Urinary bladder (tissue), 4 donors: ENCODE results near the gene HMCN2. TPM values are rescaled to one million over a fixed set of nuclear protein-coding genes. Genes with fewer than 3 reads are reported as not detected.

ENCODE experiments used
- DNase-seq: peaks from one replicate; pipeline ENCODE4 v3.0.0-alpha.2; 2015; ENCODE audit errors: extremely low spot score
- H3K27ac ChIP-seq: one replicate; pipeline ENCODE4 v1.5.1; 2013; ENCODE audit warnings: low read depth, mild to moderate bottlenecking, moderate library complexity
- H3K36me3 ChIP-seq: one replicate; pipeline ENCODE4 v1.6.1; 2013; ENCODE audit warnings: mild to moderate bottlenecking, moderate library complexity; ENCODE audit not compliant: insufficient read depth
- H3K4me1 ChIP-seq: one replicate; pipeline ENCODE4 v1.6.1; 2013; ENCODE audit warnings: mild to moderate bottlenecking, moderate library complexity; ENCODE audit not compliant: insufficient read depth
- H3K4me3 ChIP-seq: one replicate; pipeline ENCODE4 v1.5.1; 2013; ENCODE audit warnings: low read depth, low read length
- WGBS: extraction: QIAGEN DNeasy Blood & Tissue Kit; methylation state at CpG from one replicate; pipeline ENCODE4 v1.1.7; 2013; 5-methylcytosine and 5-hydroxymethylcytosine counted together
- polyA plus RNA-seq: library from polyadenylated mRNA; stranded (reverse); fragments of 200-250 nt; gene quantifications from one replicate; pipeline ENCODE4 v1.2.3, GENCODE V29; 2013
- total RNA-seq: library from RNA; depleted of rRNA; stranded (reverse); fragments of >200 nt; gene quantifications from one replicate; pipeline ENCODE4 v1.2.3, GENCODE V29; 2014
- donor health status: healthy with polysubstance abuse.
- donor health status: healthy.

The HMCN2 gene, protein sequence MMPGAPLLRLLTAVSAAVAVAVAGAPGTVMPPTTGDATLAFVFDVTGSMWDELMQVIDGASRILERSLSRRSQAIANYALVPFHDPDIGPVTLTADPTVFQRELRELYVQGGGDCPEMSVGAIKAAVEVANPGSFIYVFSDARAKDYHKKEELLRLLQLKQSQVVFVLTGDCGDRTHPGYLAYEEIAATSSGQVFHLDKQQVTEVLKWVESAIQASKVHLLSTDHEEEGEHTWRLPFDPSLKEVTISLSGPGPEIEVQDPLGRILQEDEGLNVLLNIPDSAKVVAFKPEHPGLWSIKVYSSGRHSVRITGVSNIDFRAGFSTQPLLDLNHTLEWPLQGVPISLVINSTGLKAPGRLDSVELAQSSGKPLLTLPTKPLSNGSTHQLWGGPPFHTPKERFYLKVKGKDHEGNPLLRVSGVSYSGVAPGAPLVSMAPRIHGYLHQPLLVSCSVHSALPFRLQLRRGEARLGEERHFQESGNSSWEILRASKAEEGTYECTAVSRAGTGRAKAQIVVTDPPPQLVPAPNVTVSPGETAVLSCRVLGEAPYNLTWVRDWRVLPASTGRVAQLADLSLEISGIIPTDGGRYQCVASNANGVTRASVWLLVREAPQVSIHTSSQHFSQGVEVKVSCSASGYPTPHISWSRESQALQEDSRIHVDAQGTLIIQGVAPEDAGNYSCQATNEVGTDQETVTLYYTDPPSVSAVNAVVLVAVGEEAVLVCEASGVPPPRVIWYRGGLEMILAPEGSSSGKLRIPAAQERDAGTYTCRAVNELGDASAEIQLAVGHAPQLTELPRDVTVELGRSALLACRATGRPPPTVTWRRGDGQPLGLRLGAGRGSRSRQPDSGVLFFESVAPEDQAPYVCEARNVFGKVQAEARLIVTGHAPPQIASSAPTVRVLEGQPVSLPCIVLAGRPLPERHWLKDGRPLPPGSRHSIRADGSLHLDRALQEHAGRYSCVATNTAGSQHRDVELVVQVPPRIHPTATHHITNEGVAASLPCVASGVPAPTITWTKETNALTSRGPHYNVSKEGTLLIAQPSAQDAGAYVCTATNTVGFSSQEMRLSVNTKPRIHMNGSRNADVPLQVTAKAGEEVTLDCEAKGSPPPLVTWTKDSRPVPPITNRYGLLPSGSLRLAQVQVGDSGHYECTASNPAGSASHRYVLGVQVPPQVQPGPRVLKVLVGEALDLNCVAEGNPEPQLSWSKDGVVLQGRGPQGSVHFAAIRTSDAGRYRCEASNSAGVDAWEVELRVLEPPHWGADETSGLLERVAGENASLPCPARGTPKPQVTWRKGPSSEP (N-terminal part only)
- total RNA-seq (15.9 TPM), polyA plus RNA-seq (14.6 TPM)

DNA sequence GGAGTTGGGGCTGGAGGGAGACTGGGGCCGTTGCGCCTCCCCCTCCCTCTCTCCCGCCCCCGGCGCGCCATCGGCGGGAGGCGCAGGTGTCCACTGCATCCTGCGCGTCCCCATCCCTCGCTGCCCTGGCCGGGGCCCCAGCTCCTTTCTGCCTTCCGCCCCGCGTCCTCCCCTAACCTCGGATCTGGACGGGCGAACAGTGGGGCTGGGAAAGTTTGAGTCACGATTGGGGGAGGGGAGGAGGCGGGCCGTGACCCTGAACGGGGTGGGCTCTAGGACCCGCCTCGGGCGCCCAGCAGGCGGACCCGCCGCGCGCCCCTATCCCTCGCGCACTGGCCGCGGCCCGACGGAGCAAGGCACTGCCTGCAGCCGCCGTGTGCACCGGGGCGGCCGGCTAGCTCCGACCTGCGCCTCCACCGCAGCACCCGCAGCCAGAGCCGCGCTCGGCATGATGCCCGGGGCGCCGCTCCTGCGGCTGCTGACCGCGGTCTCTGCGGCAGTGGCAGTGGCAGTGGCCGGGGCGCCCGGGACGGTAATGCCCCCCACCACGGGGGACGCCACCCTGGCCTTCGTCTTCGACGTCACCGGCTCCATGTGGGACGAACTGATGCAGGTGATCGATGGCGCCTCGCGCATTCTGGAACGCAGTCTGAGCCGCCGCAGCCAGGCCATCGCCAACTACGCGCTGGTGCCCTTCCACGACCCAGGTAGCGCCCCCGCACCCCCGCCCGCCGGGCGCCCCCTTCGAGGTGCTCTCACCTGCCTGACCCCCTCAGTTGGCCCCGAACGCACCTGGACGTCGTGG is at the start of gene HMCN2:
TSS of gene HMCN2 (plus strand) at position 330 of the 805 bp plus-strand sequence. CDS start at position 449, 119 bp downstream.
- no peaks in the 10 kb centered on the region for H3K36me3 ChIP-seq
- under 1% methylated on average over 89 of the region's 89 CpGs for WGBS
- H3K4me1 ChIP-seq: no peaks in the 10 kb centered on the region
- no peak within 1 kb of the TSS for H3K27ac ChIP-seq
- no peak for DNase-seq
- H3K4me3 ChIP-seq: peak within 1 kb of the TSS; percentile 7

DNA sequence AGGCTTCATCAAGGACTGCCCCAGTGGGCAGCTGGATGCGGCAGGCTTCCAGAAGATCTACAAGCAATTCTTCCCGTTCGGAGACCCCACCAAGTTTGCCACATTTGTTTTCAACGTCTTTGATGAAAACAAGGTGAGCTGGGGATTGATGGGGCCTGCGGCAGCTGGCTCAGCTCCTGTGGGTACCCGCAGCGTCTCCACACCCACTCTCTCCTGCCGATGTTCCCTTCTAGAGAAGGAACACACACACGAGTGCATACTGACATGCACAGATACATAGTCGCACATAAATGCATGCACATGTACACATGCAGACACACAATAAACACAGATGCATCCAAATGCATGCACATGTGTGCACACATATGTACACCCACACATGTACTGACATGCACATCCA is 47.7 kb upstream of the HMCN2 start:
- no peaks in the 10 kb centered on the region for H3K36me3 ChIP-seq
- no peaks in the 10 kb centered on the region for H3K4me1 ChIP-seq
- 86% methylated on average over 10 of the region's 10 CpGs for WGBS
- no peak for DNase-seq
- H3K27ac ChIP-seq: no peak overlapping the region
- no peak overlapping the region for H3K4me3 ChIP-seq

DNA sequence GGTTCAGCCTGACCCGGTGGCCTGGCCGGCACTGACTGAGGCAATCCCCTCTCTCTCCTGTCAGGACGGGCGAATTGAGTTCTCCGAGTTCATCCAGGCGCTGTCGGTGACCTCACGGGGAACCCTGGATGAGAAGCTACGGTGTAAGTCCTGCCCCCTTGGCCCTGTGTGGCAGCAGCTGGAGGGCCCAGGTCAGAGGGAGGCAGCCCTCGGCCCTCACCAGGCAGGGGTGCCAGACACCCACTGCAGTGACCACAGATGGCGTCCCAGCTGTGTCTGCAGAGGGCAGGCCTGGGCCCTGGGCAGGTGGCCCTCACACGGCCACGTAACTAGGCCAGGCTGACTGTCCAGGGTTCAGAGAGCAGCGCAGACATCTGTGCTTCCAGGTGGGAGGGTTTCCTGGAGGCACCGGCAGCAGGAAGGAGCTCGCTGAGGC is 45.9 kb upstream of the HMCN2 start:
- Histone ChIP-seq H3K4me3 (no peak overlapping the region), H3K36me3 (no peaks in the 10 kb centered on the region), H3K4me1 (no peaks in the 10 kb centered on the region), H3K27ac (no peak overlapping the region)
- no peak for DNase-seq
- WGBS: 69% methylated on average over 16 of the region's 16 CpGs

DNA sequence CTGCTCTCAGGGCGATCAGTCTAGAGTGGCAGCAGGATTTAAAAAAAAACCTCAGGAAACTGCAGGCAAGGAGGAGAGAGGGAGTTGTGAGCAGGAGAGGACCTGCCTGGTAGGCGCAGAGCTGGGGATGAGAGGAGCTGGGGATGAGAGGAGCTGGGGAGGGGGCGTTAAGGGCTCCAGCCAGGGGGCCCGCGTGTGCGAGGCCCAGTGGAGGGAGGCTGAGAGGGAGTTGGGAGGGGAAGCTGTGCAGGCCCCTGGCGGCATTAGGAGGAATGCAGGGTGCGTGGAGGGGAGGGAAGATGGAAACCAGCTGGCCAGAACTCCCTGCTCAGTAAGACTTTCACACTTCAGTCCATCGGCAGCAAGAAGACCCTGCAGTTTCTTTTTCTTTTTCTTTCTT is 45.2 kb upstream of the HMCN2 start:
- H3K36me3 ChIP-seq: no peaks in the 10 kb centered on the region
- peak; percentile 80 for DNase-seq
- H3K4me1 ChIP-seq: no peaks in the 10 kb centered on the region
- no peak overlapping the region for H3K27ac ChIP-seq
- no peak overlapping the region for H3K4me3 ChIP-seq
- 16% methylated on average over 9 of the region's 9 CpGs for WGBS

DNA sequence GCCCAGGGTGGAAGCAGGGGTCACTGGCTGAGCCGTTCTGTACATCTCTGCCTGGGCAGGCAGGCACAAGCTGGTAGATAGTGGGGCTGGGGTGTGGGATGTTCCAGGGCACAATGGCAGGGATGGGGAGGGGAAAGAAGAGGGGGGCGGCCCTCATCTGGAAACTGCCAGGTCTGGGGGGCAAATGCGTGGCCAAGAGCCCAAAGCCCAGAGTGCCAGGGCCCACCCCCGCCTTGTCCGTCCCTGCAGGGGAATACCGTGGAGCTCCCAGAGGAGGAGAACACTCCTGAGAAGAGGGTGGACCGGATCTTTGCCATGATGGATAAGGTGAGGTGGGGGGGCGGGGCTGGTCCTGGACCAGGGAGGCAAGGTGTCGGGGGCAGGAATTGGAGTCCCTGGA is 42.7 kb upstream of the HMCN2 start:
- Histone ChIP-seq H3K27ac (no peak overlapping the region), H3K36me3 (peaks cover 4% of the 10 kb centered on the region)
- 95% methylated on average over 9 of the region's 9 CpGs for WGBS

DNA sequence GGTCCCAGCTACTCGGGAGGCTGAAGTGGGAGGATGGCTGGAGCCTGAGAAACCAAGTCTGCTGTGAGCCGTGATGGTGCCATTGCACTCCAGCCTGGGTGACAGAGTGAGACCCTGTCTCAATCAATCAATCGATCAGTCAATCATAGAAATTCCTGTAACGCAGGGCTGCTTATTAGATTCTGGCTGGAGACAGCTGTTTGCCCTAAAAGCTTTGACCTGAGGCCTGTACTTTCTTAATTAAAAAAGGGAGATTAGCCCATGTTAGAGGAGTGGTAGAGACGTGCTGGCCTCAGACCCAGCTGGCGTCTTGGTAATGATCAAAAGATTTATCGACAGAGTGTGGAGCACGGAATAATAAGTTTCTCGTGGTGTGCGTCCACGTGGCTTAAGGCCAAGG is 40.5 kb upstream of the HMCN2 start:
- no peak overlapping the region for H3K27ac ChIP-seq
- no peak for DNase-seq
- no peak overlapping the region for H3K4me3 ChIP-seq
- peaks cover 4% of the 10 kb centered on the region for H3K36me3 ChIP-seq
- H3K4me1 ChIP-seq: no peaks in the 10 kb centered on the region
- 94% methylated on average over 11 of the region's 11 CpGs for WGBS

More for the DNA sequence above, 42.7 kb upstream of the HMCN2 start:
- no peak for DNase-seq
- Histone ChIP-seq H3K4me1 (no peaks in the 10 kb centered on the region), H3K4me3 (no peak overlapping the region)

DNA sequence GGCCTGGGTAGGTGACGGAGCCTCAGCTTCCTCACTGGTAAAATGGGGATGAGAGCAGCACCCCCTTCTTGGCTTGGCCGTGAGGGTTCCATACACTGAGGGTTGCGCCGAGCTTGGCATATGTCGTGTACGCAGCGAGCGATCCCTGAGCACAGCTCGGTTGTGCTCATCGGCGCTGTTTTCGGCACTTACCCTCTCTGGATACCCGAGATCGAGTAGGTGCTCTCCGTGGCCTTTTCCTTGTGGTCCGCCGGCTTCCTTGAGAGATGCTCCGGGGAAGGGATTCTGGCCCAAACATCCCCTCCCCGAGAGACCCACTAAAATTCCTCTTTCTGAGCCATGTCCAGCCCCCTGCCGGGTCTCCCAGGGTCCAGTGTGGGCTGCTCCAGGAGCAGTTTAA is 40.0 kb upstream of the HMCN2 start:
- Histone ChIP-seq H3K36me3 (peaks cover 4% of the 10 kb centered on the region), H3K4me1 (no peaks in the 10 kb centered on the region), H3K4me3 (no peak overlapping the region), H3K27ac (no peak overlapping the region)
- 97% methylated on average over 20 of the region's 20 CpGs for WGBS
- no peak for DNase-seq

DNA sequence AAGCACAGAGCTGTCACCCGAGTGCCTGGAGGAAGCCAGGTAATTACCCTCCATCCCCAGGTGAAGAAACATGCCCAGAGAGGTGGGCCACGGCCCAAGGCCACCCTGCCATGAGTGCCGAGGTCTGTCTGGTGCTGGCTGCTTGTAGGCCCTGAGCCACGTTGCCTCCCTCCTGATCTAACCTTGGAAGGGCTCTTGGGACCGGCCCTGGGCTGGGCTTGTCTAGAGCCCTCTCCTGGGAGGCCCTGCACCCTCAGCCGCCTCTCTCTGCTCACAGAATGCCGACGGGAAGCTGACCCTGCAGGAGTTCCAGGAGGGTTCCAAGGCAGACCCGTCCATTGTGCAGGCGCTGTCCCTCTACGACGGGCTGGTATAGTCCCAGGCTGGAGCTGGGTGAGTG is 39.4 kb upstream of the HMCN2 start:
- H3K36me3 ChIP-seq: peaks cover 4% of the 10 kb centered on the region
- 95% methylated on average over 12 of the region's 12 CpGs for WGBS
- H3K4me3 ChIP-seq: no peak overlapping the region
- H3K4me1 ChIP-seq: no peaks in the 10 kb centered on the region
- no peak for DNase-seq
- H3K27ac ChIP-seq: no peak overlapping the region

DNA sequence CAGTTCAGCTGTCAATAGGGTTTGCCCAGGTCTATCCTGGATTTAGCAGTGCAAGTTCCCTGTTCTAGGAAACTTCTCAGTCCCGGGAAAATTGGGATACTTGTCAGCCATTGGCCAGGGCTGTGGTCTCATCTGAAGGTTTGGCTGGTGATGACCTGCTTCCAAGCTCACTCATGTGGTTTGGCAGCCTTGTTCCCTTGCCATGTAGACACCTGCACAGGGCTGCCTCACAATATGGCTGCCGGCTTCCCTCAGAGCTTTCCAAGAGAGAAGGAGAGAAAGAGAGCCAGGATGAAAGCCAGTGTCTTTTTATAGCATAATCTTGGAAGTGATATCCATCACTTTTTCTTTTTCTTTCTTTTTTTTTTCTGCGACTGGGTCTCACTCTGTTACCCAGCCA is 37.7 kb upstream of the HMCN2 start:
- Histone ChIP-seq H3K4me1 (no peaks in the 10 kb centered on the region), H3K36me3 (peaks cover 4% of the 10 kb centered on the region), H3K4me3 (no peak overlapping the region), H3K27ac (no peak overlapping the region)
- 96% methylated on average over 3 of the region's 3 CpGs for WGBS
- DNase-seq: no peak

DNA sequence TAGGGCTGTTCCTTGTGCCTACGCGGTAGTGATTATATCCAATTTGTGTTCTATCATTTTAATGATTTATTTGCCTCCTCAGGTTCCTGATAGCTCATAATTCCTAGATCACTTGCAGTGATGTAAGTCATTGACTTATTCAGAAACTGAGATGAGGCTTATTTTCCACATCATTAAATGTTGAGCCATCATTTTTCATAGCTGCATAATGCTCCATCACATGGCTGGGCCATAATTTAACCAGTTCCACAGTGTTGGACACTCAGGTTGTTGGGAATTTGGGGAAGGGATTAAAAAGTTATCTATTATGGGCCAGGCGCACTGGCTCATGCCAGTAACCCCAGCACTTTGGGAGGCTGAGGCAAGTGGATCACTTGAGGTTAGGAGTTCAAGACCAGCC is 35.8 kb upstream of the HMCN2 start:
- 81% methylated on average over 3 of the region's 3 CpGs for WGBS
- no peaks in the 10 kb centered on the region for H3K4me1 ChIP-seq
- H3K4me3 ChIP-seq: no peak overlapping the region
- H3K27ac ChIP-seq: no peak overlapping the region
- peaks cover 5% of the 10 kb centered on the region for H3K36me3 ChIP-seq
- DNase-seq: no peak

DNA sequence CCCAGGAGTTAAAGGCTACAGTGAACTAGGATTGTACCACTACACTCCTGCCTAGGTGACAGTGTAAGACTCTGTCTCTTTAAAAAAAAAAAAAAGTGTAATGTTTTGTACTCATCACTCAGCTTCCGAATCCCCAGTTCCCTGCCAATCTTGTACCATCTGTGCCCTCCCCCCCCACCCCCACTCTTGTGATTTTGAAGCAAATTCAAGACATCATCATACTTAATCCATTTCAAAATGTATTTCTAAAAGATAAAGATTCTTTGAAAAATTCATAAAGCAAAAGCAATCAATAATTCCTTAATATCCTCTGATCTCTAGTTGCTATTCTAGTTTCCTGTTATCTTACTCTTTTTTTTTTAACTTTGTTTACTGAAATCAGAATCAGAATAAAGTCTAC is 34.9 kb upstream of the HMCN2 start:
- Histone ChIP-seq H3K27ac (no peak overlapping the region), H3K4me3 (no peak overlapping the region), H3K4me1 (no peaks in the 10 kb centered on the region), H3K36me3 (peaks cover 5% of the 10 kb centered on the region)
- DNase-seq: no peak
- WGBS: 60% methylated on average over 1 of the region's 1 CpG

DNA sequence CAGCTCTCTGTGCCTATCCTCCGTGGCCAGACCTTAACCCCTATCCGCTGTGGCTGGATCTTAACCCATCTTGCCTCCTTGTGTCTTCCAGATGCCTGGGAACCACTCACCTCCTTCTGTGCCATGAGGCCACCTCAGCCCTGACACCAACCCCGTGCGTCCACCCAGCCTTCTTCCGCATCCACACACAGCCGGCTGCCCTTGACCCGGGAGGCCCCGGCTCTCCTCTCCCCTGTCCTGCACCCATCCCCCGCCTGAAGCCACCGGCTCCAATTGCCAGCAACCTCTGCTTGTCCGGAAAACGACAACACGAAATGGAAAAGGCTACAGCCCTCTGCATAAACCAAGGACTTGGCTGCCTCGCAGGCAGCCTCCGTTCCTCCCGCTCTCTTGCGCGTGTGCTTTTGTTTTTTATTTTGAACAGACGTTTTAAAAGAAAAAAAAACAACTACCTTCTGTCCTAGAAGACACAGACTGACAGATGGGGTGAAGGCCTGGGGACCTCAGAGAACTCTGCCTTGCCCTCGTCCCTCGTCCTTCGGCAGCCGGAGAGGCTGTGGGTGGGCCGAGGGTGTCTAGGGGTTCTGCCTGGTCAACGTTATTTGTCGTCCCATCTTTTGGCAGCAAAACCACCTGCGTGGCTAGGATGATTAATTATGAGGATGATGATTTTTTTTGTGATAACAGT is 32.5 kb upstream of the HMCN2 start:
- H3K4me3 ChIP-seq: no peak overlapping the region
- DNase-seq: no peak
- no peak overlapping the region for H3K27ac ChIP-seq
- H3K36me3 ChIP-seq: peaks cover 1% of the 10 kb centered on the region
- 77% methylated on average over 27 of the region's 27 CpGs for WGBS
- no peaks in the 10 kb centered on the region for H3K4me1 ChIP-seq
